NCI-H345 (cell line): ENCODE results near the gene INPP4B.
A peak's percentile ranks its signal among the peaks of the same experiment; 100 is the strongest.

Experiments used
- DNase-seq: peaks from one replicate; lab custom pipeline; 2025; lab: John Stamatoyannopoulos, UW

INPP4B gene

DNA sequence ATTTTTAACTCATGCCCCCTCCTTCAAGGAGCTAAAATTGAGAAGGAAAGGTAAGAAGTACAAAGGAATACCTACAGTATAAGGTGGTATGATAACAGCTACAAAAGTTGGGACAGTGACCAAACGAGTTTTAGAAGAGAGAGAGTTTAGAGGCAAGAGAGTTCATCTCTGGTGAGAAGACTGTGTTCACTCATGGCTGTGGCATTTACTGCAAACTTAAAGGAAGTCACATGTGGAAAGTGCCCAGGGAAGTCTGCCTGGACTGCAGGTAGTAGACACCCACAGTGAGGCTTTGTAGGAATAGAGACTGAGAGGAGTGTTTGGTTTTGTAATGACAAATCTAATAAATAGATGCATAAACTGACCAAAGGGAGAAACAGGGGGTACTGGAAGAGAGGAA lies 716.2 kb downstream of the INPP4B start:
- DNase-seq: no peak

DNA sequence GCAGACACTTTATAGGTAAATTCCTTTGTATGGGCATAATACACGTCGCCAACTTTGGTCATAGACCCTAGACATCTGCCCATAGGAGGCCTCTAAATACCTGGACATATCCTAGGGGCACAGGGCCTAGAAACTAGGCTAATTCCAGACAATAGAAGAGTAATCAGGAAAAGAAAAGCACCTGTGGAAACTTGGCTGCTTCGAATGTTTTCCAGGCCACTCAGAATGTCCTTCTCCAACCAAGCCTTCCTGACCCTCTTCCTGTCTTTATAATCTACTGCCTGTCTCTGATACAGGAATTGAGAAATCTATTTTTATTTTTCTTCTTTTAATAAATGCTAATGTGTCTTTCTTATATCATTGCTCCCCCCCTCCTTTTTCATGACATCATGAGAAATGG lies 716.6 kb downstream of the INPP4B start:
- no peak for DNase-seq

DNA sequence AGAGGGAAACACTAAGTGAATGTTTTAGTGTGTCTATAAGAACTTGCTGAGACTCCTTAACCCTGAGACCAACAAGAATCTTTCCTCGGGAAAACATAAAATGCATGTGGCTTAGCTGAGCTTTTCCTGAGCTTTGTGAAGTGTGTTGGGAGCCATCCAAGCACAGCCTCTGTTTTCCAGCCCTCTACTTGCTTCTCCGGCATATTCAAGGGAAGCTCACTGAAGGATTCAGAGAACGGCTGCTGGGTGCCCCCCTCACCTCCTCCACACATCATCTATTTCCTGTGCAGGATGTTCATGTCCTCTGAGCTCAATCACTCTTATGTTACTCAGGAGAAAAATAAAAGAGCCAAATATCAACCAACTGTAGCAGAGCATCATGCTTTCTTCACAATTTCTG lies 717.6 kb downstream of the INPP4B start:
- DNase-seq: no peak

DNA sequence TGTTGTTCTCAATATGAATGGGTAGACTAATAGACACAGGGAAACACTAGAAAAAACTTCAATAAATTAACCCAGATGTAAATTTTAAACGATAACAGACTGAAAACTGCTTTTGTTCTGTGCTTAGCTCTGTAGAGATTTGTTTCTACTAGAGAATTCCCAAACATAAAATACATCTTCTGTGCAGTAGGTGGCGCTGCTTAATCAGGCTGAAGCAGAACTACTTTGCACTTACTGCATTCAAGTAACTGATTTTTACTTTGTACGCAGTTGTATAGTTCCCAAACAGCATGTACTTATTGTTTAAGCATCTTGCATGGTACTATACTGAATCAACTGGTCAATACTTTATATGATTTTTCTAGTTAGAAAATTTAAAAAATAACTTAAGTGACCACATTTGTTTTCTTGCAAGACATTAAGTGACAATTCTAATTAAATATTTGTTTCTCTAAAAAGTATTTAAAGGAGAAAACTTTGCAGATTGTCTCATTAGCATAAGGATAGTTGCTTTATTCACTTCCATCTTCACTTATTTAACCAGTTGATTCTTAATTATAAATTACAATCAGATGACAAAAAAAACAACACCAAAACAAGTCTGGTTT lies 719.1 kb downstream of the INPP4B start:
- DNase-seq: peak; percentile 61

DNA sequence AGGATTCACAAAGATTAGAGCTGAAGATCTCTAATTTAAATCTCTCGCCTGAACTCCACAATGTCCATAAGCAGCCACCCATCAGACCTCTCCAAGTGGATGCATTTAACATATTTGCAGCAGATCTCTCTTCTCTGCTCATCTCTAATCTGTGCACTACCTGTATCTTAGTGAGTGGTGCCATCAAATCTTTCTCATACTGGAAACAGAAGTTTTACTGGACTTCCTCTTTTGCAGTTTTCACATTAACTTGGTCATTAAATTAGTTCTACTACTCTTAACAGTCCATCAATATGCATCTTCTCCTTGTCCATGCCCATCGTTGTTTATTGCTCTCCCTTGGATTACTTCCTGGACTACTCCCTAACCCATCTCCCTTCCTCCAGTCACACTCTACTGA lies 721.2 kb downstream of the INPP4B start:
- DNase-seq: no peak

DNA sequence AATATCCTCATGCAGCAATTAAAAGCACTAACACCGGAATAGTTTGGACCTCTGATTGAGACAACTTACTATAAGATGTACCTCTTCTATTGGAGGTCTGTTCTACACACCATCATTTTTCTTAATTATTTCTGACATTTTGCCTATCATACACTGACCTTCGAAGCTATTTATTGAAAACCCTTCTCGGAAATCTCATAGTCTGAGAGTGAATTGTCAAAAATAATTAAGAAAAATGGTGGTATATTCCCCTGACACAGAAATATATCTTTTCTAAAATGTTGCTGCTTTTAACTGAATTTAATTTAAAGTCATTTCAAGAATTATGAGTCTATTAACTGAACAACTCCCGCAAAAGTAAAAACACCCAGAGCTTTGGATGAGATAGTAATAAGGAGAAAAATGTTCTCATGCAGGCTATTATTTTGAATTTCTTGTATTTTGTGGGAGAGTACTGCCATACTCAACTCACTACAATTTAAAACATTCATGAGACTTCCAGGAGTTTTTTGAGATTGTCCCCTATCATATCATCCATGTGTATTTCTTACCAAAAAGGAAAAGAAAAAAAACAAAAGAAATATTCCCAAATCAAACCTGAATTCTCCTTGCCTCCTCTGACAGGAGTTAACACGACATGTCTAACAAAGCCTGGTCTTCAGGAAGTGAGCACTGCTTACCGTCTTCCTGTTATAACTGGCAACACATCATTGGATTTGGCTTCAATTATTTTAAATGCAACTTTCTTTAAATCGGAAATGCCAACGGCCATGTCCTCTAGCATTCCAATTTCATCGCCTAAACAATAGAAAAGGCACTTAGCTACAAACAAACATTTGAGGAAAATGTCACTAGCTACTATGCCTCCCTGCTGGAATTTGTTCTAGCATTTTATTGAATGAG lies 724.4 kb downstream of the INPP4B start:
- no peak for DNase-seq

DNA sequence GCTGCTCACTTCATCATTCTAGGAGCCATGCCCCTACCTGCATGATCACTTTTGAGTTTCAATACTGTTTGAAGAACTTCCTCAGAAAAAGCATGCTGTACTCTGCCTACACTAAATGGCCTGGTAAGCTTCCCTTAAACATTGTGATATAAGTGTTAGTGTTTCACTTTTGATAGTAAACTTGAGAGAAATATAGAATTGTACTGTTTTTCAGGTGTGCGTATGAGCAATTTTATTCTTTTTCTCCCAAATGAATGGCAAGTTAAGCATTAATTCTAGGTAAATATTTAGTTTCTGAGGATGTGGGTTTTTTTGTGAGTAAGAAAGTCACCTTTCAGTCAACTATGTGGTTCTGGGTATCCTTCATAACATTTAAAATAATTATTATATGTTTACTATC lies 725.2 kb downstream of the INPP4B start:
- no peak for DNase-seq

DNA sequence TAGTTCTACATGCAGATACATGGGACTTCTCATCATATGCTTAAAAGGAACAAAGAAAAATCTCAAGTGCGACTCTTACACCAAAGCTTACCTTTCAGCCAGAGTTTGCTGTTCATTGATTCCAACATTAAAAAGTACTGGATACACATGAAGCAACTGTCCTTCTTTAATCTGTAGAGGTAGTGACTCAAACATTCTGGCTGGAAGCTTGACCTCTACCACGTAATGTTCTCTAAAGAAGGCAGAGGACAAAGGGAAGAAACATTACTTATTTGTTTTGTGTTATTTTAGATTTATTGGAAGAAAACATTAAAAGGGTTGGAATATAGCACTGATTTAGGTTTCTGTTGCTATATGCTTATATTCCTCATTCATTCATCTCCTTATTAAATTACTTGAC lies 733.6 kb downstream of the INPP4B start:
- no peak for DNase-seq

DNA sequence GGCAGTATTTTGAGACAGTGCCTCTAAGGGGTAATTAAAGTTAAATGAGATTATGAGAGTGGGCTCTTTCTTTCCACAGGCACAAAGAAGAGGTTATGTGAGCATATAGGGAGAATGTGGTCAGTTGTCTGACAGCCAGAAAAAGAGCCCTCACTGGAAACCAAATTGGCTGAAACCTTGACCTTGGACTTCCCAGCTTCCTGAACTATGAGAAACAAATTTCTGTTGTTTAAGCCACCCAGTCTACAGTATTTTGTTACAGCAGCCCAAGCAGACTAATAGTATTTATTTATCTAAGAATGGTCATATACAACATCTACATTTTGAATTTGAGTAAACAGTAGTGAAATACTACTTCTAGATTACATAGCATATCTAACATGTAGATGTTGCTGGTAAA lies 736.0 kb downstream of the INPP4B start:
- no peak for DNase-seq

DNA sequence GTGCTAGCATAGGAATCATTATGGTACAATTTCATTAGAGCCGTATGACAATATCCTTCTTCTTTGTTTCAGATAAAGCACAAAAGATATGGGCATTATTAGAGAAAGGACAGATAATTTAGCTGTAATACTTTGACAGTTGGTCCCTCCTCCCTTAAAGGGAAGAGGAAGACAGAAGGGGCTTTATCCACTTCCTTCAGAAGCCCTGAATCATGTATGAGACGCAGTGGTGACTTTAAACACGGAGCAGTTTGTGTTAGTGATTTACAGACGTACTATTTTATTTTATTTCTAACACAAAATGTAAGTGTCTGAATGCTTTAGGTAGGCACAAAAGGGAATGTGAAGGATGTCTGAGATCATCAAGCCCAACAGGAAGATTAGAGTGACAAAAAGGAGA lies 742.1 kb downstream of the INPP4B start:
- DNase-seq: no peak

DNA sequence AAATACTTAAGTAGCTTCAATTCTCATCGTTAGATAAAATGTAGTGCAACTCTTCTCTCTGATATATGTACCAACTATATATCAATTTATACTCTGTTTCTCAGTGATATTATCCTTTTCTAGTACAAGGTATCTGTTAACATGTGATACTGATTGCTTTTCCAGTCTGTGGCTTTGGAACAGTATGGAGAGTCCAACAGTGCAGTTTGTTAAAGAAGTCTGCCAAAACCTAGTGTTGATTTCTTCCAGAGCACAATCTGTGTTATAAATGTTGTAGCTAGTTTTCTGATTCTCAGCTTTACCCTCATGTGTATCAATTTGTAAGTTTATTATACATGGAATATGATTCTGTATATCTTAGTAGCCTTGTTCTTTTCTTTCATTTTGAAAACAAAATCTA lies 744.7 kb downstream of the INPP4B start:
- no peak for DNase-seq

DNA sequence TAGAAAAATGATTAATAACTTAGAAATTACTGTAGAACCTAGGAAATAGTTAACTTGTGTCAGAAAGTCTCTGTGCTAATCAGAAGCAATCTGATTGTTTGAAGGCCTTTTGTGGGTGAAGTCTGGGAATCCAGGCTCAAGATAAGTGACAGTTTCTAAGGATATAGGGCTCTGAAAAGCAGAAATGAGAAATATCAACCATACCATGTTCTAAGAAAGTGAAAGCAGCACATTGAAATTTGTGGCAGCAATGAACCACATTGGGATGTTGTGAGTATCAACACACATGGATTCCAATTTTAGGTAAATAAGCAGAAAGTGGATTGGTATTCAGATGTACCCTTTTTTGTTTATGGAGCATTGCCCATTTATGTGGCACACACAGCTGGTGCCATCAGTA lies 745.2 kb downstream of the INPP4B start:
- no peak for DNase-seq

DNA sequence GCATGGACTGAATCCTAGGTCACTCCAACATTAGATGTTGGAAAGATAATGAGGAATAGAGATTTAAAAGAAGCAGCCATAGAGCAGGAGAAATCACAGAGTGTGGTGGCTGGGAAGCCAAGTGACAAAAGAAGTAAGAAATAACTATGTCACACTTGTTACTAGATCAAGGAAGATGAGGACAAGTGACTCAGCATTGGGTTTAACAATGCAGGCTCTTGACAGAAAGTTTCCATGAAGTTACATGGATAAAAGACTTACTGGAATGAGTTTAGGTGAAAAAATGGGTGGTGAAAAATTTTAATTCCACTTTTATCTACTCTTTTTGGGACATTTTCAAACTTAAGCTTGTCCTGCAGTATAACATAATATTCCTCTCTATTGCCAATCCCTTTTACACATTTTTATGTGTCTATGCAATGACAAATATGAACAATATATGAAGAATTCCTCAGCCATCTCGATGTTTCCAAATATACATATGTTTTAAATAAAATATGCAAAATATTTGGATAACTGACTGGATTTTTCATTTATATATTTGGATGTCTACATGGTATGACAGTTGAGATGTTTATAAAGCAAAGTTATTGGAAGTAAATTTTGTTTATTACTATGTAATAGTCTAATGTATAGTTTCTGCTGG lies 747.1 kb downstream of the INPP4B start:
- DNase-seq: no peak

DNA sequence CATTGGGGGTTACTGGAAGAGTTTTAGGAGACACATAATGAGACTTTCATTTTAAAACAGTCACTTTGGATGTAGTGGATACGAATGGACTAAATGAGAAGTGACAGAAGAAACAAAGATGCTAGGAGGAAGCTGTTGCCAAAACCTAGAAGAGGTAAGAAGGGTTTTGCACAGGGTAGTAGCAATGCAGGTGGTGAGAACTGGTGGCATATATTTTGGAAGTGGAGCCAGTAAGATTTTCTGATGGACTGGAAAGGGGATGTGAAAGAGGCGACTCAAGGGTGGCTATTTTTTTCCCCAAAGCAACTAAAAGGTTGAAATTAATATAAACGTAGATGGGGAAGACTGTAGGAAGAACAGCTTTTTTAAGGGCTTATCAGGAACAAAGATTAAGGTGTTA lies 747.7 kb downstream of the INPP4B start:
- no peak for DNase-seq

DNA sequence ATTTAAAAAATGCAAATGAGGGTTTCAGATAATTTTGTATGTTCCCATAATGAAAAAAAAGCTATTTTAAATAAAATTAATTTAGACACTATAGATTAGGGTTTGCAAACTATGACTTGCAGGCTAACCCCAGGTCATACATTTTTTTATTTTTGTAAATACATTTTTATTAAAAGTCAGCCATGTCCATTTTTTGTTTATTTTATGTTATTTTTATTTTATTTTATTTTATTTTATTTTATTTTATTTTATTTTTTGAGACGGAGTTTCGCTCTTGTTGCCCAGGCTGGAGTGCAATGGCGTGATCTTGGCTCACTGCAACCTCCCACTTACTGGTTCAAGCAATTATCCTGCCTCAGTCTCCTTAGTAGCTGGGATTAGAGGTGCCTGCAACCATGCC lies 749.1 kb downstream of the INPP4B start:
- no peak for DNase-seq

DNA sequence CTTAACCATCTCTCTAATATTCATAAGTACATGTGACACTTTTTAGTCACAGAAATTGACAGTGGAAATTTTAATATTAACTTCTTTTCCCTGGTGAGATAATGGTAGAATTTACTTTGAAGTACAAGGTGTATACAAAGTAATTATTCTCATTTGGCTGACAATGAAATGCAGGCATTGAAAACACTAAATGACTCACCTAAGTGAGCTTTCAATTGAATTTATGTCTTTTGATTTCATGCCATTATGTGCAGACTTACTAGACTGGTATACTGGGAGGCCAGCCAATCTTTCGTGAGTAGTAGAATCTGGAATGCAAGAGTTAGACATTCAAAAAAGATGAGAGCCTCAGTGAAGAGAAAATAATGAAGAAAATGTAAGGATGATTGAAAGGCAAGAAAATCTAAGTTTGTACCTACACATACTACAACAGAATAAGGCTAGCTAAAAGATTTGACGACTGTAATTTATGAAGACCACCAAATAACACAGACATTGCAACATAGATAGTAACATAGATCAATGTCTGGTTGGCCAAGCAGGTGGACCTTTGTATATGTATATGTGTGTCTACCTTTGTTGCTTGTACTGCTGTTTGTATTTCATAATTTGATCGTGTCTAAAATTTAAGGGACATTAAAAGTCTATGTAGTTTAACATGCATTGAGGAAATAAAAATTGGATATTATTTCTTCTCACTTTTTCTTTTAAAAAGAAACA lies 750.1 kb downstream of the INPP4B start:
- DNase-seq: peak; percentile 39

DNA sequence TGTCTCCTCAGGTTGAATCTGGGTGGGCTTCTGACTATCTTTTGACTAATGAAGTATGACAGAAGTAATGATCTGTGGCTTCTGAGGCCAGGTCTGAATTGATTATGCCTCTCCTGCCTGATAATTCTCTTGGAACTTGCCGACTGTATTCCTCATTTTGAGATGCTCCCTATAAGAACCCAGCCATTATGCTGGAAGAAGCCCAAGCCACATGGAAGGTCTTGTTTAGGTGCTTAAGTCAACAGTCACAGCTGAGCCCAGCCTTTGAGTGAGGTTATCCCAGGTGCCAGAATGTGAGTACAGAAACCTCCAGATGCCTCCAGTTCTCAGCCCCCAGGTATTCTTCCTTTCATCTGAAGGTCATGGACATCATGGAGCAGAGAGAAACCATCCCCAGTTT lies 753.2 kb downstream of the INPP4B start:
- DNase-seq: no peak

DNA sequence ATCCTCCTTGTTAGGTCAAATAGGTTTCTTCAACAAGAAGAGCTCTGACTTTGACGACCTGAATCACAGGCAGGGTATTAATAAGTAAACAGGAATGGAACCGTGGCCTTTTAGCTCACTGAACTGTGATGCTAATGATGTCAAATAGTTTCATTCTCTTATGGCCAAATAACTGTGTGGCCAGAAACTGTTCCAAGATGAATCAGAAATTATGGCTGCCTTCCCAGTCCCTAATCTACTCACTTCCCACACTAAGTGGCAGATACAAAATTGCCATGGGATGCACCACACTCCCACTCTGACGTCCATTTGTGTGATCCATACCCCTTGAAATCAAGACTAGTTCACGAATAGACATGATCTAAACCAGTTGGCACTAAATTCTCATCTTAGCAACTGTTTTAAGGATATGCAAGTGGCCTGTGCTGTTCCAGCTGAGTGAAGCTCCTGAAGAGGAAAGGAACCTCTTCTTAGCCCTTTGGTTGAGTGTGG lies 754.4 kb downstream of the INPP4B start:
- no peak for DNase-seq

DNA sequence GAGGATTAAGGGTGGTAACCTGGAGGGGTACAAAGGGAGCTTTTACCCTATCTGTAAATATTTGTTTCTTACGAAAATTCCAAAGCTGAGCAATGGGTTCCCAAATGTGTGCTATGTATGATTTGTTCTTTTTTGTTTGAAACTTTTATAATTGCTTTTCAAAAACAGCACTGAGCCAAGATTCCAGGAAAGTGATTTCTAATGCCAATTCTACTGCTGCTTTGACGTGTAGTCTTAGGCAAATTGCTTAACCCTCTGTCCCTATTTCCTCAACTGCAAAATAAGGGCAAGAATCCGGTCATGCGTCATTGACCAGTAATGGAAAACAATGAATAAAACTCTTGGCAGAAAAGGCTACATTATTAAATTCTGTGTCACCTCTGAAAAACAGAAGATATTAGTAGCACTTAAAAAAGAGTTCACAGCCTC lies 755.0 kb downstream of the INPP4B start:
- DNase-seq: no peak

DNA sequence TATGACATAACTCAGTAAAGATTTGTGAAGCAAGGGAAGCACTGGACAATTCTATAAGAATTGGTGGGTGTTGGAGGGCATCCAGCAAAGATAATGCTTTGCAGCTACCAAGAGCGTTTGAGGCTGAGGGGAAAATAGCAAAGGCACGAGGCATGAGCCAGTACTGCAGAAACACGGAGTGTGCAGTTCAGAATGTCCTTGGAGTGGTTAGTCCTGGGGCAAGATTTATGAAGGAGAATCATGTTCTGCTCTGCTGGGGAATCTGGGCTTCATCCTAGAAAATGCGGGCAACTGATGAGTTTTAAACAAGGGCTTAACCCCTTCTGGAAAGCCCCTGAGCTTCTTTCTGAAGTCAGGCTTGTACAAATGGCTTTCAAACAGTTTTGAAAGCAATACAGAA lies 757.2 kb downstream of the INPP4B start:
- no peak for DNase-seq

DNA sequence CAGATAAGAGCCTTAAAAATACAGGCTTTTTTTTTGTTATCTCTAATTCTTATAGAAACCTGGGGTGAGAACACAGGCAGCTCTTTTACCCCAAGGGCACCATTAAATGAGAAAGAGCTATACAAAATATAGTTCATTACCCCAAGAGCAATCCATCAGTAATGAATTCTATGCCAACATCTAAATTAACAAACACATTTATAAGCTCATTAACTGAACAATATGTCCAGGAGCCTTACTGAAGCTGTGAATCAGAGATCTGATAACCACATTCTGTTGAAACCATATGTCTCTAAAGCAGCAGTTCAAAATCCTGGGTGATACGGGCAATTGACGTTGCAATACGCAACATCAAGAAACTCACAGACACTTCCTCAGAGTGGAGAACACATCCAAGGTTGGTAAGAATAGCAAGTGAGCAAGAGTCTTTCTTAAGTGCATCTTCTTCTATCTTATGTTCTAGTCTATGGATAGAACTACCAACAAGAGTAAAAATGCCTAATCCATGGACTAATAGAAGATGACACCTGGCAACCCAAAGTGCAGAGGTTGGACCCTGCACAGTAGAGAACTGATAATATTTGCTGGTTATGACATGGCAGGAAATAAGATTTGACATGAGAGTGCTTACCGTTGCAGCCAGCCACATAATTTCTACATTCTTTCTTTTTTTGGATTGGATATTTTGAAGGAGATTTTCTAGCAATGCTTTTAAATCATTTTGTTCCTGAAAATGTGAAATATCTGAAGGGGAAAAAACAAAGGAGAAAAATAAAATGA lies 760.4 kb downstream of the INPP4B start:
- DNase-seq: no peak

DNA sequence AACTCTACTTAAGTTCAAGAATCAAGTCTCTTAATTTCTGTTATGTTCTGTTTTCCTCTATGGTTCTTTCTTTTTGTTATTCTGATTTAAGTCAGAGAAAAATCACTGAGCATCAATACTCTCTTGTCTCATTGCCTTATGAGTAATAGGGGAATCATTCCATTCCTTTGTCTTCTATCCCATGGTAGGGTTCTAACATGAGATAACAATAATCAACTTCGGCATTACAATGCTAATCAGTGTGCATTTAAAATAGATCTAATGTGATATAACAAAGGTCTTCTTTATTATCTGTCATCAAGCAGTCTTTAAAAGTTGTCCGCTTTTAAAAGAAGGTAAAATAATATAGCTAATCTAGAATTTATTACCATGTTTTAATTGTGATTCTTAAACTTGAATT lies 762.8 kb downstream of the INPP4B start:
- no peak for DNase-seq
